ENCODE data around the gene KCNQ4.

GRCh38 chr1:40803447-40803846 is 19.9 kb downstream of the KCNQ4 start:
- TF ChIP-seq CTCF (IDR thresholded peaks at IDR 0.05; ENCODE audit: borderline replicate concordance, extremely low read depth, low read length, poor library complexity, severe bottlenecking) (no peak), EZH2 (IDR thresholded peaks at IDR 0.05; ENCODE audit: borderline replicate concordance, low read depth, low read length, severe bottlenecking) (no peak)

Measured in DND-41 (cell line).